Liver (tissue), 9 donors: ENCODE measurements around the gene ETFDH. TPM values are rescaled to one million over a fixed set of nuclear protein-coding genes. Genes with fewer than 3 reads are reported as not detected.
A peak's percentile ranks its signal among the peaks of the same experiment; 100 is the strongest.
"Not testable (repeated sequence)": the region's sequence is repeated elsewhere in the genome, so short reads cannot be mapped to it uniquely, and the experiment has no call there.

Source experiments
- DNase-seq: peaks from one replicate; pipeline ENCODE4 v3.0.0-alpha.2; 2017; ENCODE audit warnings: low spot score
- H3K27ac ChIP-seq, 2 donors: one replicate each; pipeline ENCODE4 v1.7.0; 2013; ENCODE audit warnings: inconsistent platforms in 2 of 2, low read length in 2 of 2, control low read depth in 1 of 2, low read depth in 1 of 2, mild to moderate bottlenecking in 1 of 2
- H3K27me3 ChIP-seq, 4 donors: one replicate each; pipeline versions ENCODE4 v1.6.1 to v1.7.0; 2013; ENCODE audit warnings: low read length in 3 of 4, inconsistent platforms in 1 of 4, mild to moderate bottlenecking in 1 of 4, moderate library complexity in 1 of 4; ENCODE audit not compliant: control insufficient read depth in 4 of 4, insufficient read depth in 4 of 4
- H3K36me3 ChIP-seq, 4 donors: one replicate each; pipeline versions ENCODE4 v1.6.1 to v1.7.0; 2013; ENCODE audit warnings: low read length in 3 of 4, mild to moderate bottlenecking in 3 of 4, low read depth in 1 of 4, moderate library complexity in 1 of 4; ENCODE audit not compliant: control insufficient read depth in 4 of 4, insufficient read depth in 3 of 4
- H3K4me1 ChIP-seq, 4 donors: one replicate each; pipeline versions ENCODE4 v1.6.1 to v1.7.0; 2013; ENCODE audit warnings: low read length in 3 of 4, mild to moderate bottlenecking in 3 of 4, moderate library complexity in 1 of 4; ENCODE audit not compliant: control insufficient read depth in 4 of 4, insufficient read depth in 4 of 4
- H3K4me3 ChIP-seq, 3 donors: one replicate each; pipeline versions ENCODE4 v1.6.1 to v1.7.0; 2013; ENCODE audit warnings: low read length in 3 of 3, control low read depth in 1 of 3, low read depth in 1 of 3, mild to moderate bottlenecking in 1 of 3
- H3K9ac ChIP-seq, 2 donors: one replicate each; pipeline ENCODE4 v1.7.0; 2013; ENCODE audit warnings: low read length in 2 of 2, mild to moderate bottlenecking in 2 of 2, moderate library complexity in 2 of 2, control low read depth in 1 of 2, low read depth in 1 of 2
- H3K9me3 ChIP-seq, 4 donors: one replicate each; pipeline versions ENCODE4 v1.6.1 to v1.7.0; 2013; ENCODE audit warnings: low read length in 3 of 4; ENCODE audit not compliant: control insufficient read depth in 4 of 4
- EGR1 ChIP-seq, 2 donors: IDR thresholded peaks; 2 replicates each; pipeline ENCODE4 v1.6.1; 2016 to 2018; ENCODE audit warnings: antibody characterized with exemption in 2 of 2, low read depth in 2 of 2
- FOXA1 ChIP-seq: IDR thresholded peaks from 2 replicates; pipeline ENCODE4 v1.6.1; 2016; ENCODE audit warnings: antibody characterized with exemption
- FOXA2 ChIP-seq: IDR thresholded peaks from 2 replicates; pipeline ENCODE4 v1.6.1; 2016; ENCODE audit warnings: antibody characterized with exemption
- HNF4A ChIP-seq, 2 donors: conservative IDR thresholded peaks; 2 replicates each; pipeline ENCODE4 v1.6.1; 2016; ENCODE audit warnings: antibody characterized with exemption in 2 of 2, mild to moderate bottlenecking in 2 of 2
- JUND ChIP-seq, 2 donors: IDR thresholded peaks; 2 replicates each; pipeline ENCODE4 v1.6.1; 2016; ENCODE audit warnings: antibody characterized with exemption in 2 of 2
- NR2F2 ChIP-seq: IDR thresholded peaks from 2 replicates; pipeline ENCODE4 v1.6.1; 2016; ENCODE audit warnings: antibody characterized with exemption
- RAD21 ChIP-seq, 2 donors: IDR thresholded peaks; 2 replicates each; pipeline ENCODE4 v1.6.1; 2016; ENCODE audit warnings: antibody characterized with exemption in 2 of 2, mild to moderate bottlenecking in 2 of 2
- RXRA ChIP-seq, 2 donors: IDR thresholded peaks; 2 replicates each; pipeline ENCODE4 v1.6.1; 2017 to 2018; ENCODE audit warnings: antibody characterized with exemption in 2 of 2, mild to moderate bottlenecking in 1 of 2
- SP1 ChIP-seq: IDR thresholded peaks from 2 replicates; pipeline ENCODE4 v1.6.1; 2018; ENCODE audit warnings: antibody characterized with exemption, mild to moderate bottlenecking
- YY1 ChIP-seq: IDR thresholded peaks from 2 replicates; pipeline ENCODE4 v1.6.1; 2016; ENCODE audit warnings: antibody characterized with exemption, mild to moderate bottlenecking
- WGBS: extraction: QIAGEN DNeasy Blood & Tissue Kit; methylation state at CpG from one replicate; pipeline ENCODE4 v1.1.7; 2013; 5-methylcytosine and 5-hydroxymethylcytosine counted together
- polyA plus RNA-seq, 2 donors: library from polyadenylated mRNA; stranded (reverse) in 1 of 2; unstranded in 1 of 2; fragments of 200-250 nt in 1 of 2; fragments of >200 nt in 1 of 2; fragmentation: Nextera tagmentation in 1 of 2; extraction: Ambion mirVana in 1 of 2; gene quantifications; one replicate each; pipeline versions ENCODE4 v1.2.1 to v1.2.3, GENCODE V29; 2013 to 2015
- total RNA-seq, 2 donors: library from RNA; depleted of rRNA; stranded (reverse); fragments of >200 nt; gene quantifications; one replicate each; pipeline ENCODE4 v1.2.3, GENCODE V29; 2014
- TF ChIP-seq, protein P1 (sequence below): IDR thresholded peaks from 2 replicates; pipeline ENCODE4 v1.6.1; 2016; ENCODE audit warnings: antibody characterized with exemption
- TF ChIP-seq, protein P2 (sequence below): IDR thresholded peaks from 2 replicates; pipeline ENCODE4 v1.6.1; 2016; ENCODE audit warnings: antibody characterized with exemption, mild to moderate bottlenecking
- TF ChIP-seq, protein P3 (sequence below): fragments of 150-350 bp; IDR thresholded peaks from 2 replicates; pipeline ENCODE4 v1.5.1; 2017; ENCODE audit warnings: improper control_type of control experiment, low read depth, low read length; ENCODE audit not compliant: missing input control
- TF ChIP-seq, protein P4 (sequence below): IDR thresholded peaks from 2 replicates; pipeline ENCODE4 v1.6.1; 2016; ENCODE audit warnings: antibody characterized with exemption
- donor health status: healthy.
- donor health status: healthy.
- donor health status: healthy.
- donor health status: healthy.
- donor health status: healthy.

Gene ETFDH
- total and polyA plus RNA-seq, 4 donors, result 40.7 to 151 (median 117) TPM

DNA sequence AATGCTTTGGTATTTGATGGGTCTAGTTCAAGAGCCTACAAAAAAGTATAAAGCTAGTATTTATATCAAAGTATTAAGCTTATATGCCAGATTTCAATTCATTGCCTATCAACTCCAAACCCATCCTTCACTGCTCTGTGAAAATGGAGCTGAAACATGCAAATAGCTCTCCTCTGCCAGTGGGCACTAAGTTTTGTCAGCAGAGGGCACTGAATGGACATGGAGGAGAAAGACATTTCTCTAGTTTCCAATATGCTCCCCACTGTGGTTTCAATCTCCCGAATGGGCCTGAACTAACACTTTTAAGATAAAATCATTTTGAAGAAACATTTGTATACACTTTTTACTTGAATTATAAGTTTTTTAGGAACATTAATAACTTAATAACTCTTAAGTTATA lies 38.7 kb downstream of the ETFDH start:
- Histone ChIP-seq H3K27ac (no peak overlapping the region), H3K9me3 (no peaks in the 10 kb centered on the region), H3K9ac (no peak overlapping the region), H3K36me3 (peaks cover 3 to 74% (median 65%) of the 10 kb centered on the region in 4 donors), H3K4me1 (no peaks in the 10 kb centered on the region), H3K4me3 (no peak overlapping the region), H3K27me3 (no peaks in the 10 kb centered on the region)
- no peak for DNase-seq
- 80% methylated on average over 1 of the region's 1 CpG for WGBS
- TF ChIP-seq RAD21 (IDR thresholded peaks at IDR 0.05) (peak; percentile 26 to 57), FOXA1 (no peak)

DNA sequence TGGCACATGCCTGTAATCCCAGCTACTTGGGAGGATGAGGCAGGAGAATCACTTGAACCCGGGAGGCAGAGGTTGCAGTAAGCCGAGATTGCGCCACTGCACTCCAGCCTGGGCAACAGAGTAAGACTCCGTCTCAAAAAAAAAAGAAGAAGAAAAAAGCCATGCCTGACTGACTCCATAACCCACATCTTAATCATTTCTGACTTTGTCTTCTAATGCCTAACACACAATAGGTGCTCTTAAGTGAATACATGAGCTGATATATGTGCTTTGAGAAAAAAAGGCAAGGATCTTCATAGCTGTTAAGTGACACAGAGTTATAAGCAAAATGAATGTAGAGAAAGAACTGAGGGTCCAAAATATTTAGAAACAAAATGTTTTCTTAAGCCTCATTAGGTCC lies 40.5 kb downstream of the ETFDH start:
- not testable (repeated sequence) for H3K4me1 ChIP-seq, H3K27ac ChIP-seq, H3K9me3 ChIP-seq, DNase-seq, H3K4me3 ChIP-seq, H3K27me3 ChIP-seq, H3K9ac ChIP-seq
- WGBS, result 93% methylated on average over 4 of the region's 4 CpGs
- H3K36me3 ChIP-seq, result peaks cover 4 to 69% (median 57%) of the 10 kb centered on the region in 4 donors

DNA sequence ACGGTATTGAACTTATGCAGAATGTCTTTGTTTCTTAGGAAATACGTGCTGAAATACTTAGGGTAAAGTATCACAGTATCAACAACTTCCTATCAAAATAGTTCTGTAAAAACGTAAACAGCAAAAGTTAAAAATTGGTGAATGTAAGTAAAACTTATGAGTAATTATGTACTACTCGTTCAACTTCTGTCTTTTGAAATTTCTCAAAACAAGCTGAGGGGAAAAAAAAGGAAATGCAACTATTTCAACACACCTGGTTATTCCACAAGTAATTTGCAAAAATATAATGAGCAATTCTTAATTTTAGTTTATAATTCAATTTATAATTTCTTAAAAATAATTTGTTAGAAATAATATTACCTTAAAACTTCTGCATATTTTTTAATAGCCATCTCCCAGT lies 42.8 kb downstream of the ETFDH start:
- no peak overlapping the region for H3K9ac ChIP-seq
- H3K27me3 ChIP-seq, result no peaks in the 10 kb centered on the region
- H3K36me3 ChIP-seq, result peaks cover 7 to 70% (median 59%) of the 10 kb centered on the region in 4 donors
- H3K4me1 ChIP-seq, result no peaks in the 10 kb centered on the region
- TF ChIP-seq EGR1 (IDR thresholded peaks at IDR 0.05; ENCODE audit: low read depth in 2 of 2), result no peak
- TF ChIP-seq, protein P1, sequence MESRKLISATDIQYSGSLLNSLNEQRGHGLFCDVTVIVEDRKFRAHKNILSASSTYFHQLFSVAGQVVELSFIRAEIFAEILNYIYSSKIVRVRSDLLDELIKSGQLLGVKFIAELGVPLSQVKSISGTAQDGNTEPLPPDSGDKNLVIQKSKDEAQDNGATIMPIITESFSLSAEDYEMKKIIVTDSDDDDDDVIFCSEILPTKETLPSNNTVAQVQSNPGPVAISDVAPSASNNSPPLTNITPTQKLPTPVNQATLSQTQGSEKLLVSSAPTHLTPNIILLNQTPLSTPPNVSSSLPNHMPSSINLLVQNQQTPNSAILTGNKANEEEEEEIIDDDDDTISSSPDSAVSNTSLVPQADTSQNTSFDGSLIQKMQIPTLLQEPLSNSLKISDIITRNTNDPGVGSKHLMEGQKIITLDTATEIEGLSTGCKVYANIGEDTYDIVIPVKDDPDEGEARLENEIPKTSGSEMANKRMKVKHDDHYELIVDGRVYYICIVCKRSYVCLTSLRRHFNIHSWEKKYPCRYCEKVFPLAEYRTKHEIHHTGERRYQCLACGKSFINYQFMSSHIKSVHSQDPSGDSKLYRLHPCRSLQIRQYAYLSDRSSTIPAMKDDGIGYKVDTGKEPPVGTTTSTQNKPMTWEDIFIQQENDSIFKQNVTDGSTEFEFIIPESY, result no peak
- no peak for TF ChIP-seq RXRA (IDR thresholded peaks at IDR 0.05)
- TF ChIP-seq, protein P2, sequence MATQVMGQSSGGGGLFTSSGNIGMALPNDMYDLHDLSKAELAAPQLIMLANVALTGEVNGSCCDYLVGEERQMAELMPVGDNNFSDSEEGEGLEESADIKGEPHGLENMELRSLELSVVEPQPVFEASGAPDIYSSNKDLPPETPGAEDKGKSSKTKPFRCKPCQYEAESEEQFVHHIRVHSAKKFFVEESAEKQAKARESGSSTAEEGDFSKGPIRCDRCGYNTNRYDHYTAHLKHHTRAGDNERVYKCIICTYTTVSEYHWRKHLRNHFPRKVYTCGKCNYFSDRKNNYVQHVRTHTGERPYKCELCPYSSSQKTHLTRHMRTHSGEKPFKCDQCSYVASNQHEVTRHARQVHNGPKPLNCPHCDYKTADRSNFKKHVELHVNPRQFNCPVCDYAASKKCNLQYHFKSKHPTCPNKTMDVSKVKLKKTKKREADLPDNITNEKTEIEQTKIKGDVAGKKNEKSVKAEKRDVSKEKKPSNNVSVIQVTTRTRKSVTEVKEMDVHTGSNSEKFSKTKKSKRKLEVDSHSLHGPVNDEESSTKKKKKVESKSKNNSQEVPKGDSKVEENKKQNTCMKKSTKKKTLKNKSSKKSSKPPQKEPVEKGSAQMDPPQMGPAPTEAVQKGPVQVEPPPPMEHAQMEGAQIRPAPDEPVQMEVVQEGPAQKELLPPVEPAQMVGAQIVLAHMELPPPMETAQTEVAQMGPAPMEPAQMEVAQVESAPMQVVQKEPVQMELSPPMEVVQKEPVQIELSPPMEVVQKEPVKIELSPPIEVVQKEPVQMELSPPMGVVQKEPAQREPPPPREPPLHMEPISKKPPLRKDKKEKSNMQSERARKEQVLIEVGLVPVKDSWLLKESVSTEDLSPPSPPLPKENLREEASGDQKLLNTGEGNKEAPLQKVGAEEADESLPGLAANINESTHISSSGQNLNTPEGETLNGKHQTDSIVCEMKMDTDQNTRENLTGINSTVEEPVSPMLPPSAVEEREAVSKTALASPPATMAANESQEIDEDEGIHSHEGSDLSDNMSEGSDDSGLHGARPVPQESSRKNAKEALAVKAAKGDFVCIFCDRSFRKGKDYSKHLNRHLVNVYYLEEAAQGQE, result no peak
- no peak for TF ChIP-seq FOXA1
- TF ChIP-seq FOXA2, result no peak
- TF ChIP-seq, protein P3, sequence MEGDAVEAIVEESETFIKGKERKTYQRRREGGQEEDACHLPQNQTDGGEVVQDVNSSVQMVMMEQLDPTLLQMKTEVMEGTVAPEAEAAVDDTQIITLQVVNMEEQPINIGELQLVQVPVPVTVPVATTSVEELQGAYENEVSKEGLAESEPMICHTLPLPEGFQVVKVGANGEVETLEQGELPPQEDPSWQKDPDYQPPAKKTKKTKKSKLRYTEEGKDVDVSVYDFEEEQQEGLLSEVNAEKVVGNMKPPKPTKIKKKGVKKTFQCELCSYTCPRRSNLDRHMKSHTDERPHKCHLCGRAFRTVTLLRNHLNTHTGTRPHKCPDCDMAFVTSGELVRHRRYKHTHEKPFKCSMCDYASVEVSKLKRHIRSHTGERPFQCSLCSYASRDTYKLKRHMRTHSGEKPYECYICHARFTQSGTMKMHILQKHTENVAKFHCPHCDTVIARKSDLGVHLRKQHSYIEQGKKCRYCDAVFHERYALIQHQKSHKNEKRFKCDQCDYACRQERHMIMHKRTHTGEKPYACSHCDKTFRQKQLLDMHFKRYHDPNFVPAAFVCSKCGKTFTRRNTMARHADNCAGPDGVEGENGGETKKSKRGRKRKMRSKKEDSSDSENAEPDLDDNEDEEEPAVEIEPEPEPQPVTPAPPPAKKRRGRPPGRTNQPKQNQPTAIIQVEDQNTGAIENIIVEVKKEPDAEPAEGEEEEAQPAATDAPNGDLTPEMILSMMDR, result no peak
- no peak for TF ChIP-seq RAD21 (IDR thresholded peaks at IDR 0.05)
- no peak for TF ChIP-seq HNF4A (conservative IDR thresholded peaks at IDR 0.05)
- TF ChIP-seq YY1, result no peak
- no peak for TF ChIP-seq SP1
- no peak for TF ChIP-seq JUND (IDR thresholded peaks at IDR 0.05)
- TF ChIP-seq NR2F2, result no peak
- TF ChIP-seq, protein P4, sequence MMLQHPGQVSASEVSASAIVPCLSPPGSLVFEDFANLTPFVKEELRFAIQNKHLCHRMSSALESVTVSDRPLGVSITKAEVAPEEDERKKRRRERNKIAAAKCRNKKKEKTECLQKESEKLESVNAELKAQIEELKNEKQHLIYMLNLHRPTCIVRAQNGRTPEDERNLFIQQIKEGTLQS, result no peak
- no peak overlapping the region for H3K4me3 ChIP-seq
- H3K9me3 ChIP-seq, result no peaks in the 10 kb centered on the region
- no peak for DNase-seq
- H3K27ac ChIP-seq, result no peak overlapping the region
- WGBS, result 89% methylated on average over 4 of the region's 4 CpGs
